Caco-2 (cell line): ENCODE measurements around the gene DDX51. TPM values are rescaled to one million over a fixed set of nuclear protein-coding genes. Genes with fewer than 3 reads are reported as not detected.
A peak's percentile ranks its signal among the peaks of the same experiment; 100 is the strongest.

Experiments used
- BruUV-seq: library from RNA; stranded (reverse); fragments of 400-500 nt; replicated peaks from 2 replicates; lab custom pipeline; 2021; lab: Mats Ljungman, UMichigan
- CTCF ChIA-PET: fragments of 300-600 bp; sonication (Branson Sonifier 250); formaldehyde crosslinking; loops from one replicate; lab custom pipeline; 2022; ENCODE audit warnings: antibody characterized with exemption; lab: Charles Lee
- POLR2A ChIA-PET: fragments of 300-600 bp; sonication (Branson Sonifier 250); formaldehyde crosslinking; loops from one replicate; lab custom pipeline; 2022; ENCODE audit warnings: antibody characterized with exemption; lab: Charles Lee
- DNase-seq, 2 experiments: peaks; one replicate each; pipeline versions ENCODE4 v3.0.0 to v3.0.0-alpha.2; 2020 to 2022
- H3K27me3 ChIP-seq: replicated peaks from 2 replicates; pipeline ENCODE4 v1.6.0; 2011; ENCODE audit warnings: low read length; ENCODE audit not compliant: control insufficient read depth, insufficient read depth
- H3K36me3 ChIP-seq: 2 replicates; pipeline ENCODE4 v1.5.1; 2011; ENCODE audit warnings: low read length; ENCODE audit not compliant: control insufficient read depth, insufficient read depth
- H3K4me1 ChIP-seq: fragments of 250-450 bp; sonication (Bioruptor Pico); 2 replicates; pipeline ENCODE4 v1.5.1; 2020; ENCODE audit warnings: mild to moderate bottlenecking
- H3K4me3 ChIP-seq: 2 replicates; pipeline ENCODE4 v1.5.1; 2011; ENCODE audit warnings: low read depth, mild to moderate bottlenecking, control low read depth, low read length
- H3K9me3 ChIP-seq: fragments of 250-450 bp; sonication (Bioruptor Pico); 2 replicates; pipeline ENCODE4 v1.5.1; 2020; ENCODE audit warnings: mild to moderate bottlenecking, moderate library complexity
- H3K27ac Mint-ChIP-seq: one replicate; pipeline ENCODE4 v1.8.0; 2022; ENCODE audit warnings: mixed read lengths; ENCODE audit not compliant: unreplicated experiment
- H3K27me3 Mint-ChIP-seq: one replicate; pipeline ENCODE4 v1.8.0; 2022; ENCODE audit warnings: mixed read lengths; ENCODE audit not compliant: insufficient read depth, unreplicated experiment
- H3K36me3 Mint-ChIP-seq: one replicate; pipeline ENCODE4 v1.8.0; 2022; ENCODE audit warnings: mild to moderate bottlenecking, mixed read lengths; ENCODE audit not compliant: insufficient read depth, unreplicated experiment
- H3K4me1 Mint-ChIP-seq: one replicate; pipeline ENCODE4 v1.8.0; 2022; ENCODE audit warnings: low read depth, mixed read lengths; ENCODE audit not compliant: unreplicated experiment
- H3K4me3 Mint-ChIP-seq: one replicate; pipeline ENCODE4 v1.8.0; 2022; ENCODE audit warnings: mild to moderate bottlenecking, moderate library complexity, mixed read lengths; ENCODE audit not compliant: unreplicated experiment
- H3K9me3 Mint-ChIP-seq: one replicate; pipeline ENCODE4 v1.8.0; 2022; ENCODE audit warnings: mixed read lengths; ENCODE audit not compliant: unreplicated experiment
- intact Hi-C: fragments of 100-400 bp; cut with micrococcal nuclease; formaldehyde crosslinking; loops from one replicate; pipeline ENCODE4 v1.10.0; 2022; ENCODE audit not compliant: unreplicated experiment
- total RNA-seq: library from RNA; stranded (reverse); gene quantifications from 2 replicates; pipeline ENCODE4 v1.2.3, GENCODE V29; 2022
- TF ChIP-seq, protein P1 (sequence below), 2 experiments: fragments of 200-600 bp in 1 of 2; IDR thresholded peaks; 1 replicate in 1 of 2; 2 replicates in 1 of 2; pipeline versions ENCODE4 v1.5.1 to v1.8.0; 2011 to 2022; ENCODE audit warnings: antibody characterized with exemption in 1 of 2, control low read depth in 1 of 2, inconsistent platforms in 1 of 2, low read depth in 1 of 2, low read length in 1 of 2, mild to moderate bottlenecking in 1 of 2, moderate library complexity in 1 of 2; ENCODE audit not compliant: insufficient read depth in 1 of 2, severe bottlenecking in 1 of 2, unreplicated experiment in 1 of 2

Gene DDX51
- total RNA-seq, 1 experiment from 2014 or later = 40.4 TPM

- TF ChIP-seq, protein P1, sequence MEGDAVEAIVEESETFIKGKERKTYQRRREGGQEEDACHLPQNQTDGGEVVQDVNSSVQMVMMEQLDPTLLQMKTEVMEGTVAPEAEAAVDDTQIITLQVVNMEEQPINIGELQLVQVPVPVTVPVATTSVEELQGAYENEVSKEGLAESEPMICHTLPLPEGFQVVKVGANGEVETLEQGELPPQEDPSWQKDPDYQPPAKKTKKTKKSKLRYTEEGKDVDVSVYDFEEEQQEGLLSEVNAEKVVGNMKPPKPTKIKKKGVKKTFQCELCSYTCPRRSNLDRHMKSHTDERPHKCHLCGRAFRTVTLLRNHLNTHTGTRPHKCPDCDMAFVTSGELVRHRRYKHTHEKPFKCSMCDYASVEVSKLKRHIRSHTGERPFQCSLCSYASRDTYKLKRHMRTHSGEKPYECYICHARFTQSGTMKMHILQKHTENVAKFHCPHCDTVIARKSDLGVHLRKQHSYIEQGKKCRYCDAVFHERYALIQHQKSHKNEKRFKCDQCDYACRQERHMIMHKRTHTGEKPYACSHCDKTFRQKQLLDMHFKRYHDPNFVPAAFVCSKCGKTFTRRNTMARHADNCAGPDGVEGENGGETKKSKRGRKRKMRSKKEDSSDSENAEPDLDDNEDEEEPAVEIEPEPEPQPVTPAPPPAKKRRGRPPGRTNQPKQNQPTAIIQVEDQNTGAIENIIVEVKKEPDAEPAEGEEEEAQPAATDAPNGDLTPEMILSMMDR (IDR thresholded peaks at IDR 0.05; ENCODE audit: insufficient read depth in 1 of 2, low read depth in 1 of 2, low read length in 1 of 2, severe bottlenecking in 1 of 2, unreplicated experiment in 1 of 2) = no peak
- H3K4me1 Mint-ChIP-seq = peaks cover 6% of the 10 kb centered on the region
- POLR2A ChIA-PET = no interaction called here
Observed at GRCh38 chr12:132178801-132179401, 34.8 kb upstream of the DDX51 start.

DNA sequence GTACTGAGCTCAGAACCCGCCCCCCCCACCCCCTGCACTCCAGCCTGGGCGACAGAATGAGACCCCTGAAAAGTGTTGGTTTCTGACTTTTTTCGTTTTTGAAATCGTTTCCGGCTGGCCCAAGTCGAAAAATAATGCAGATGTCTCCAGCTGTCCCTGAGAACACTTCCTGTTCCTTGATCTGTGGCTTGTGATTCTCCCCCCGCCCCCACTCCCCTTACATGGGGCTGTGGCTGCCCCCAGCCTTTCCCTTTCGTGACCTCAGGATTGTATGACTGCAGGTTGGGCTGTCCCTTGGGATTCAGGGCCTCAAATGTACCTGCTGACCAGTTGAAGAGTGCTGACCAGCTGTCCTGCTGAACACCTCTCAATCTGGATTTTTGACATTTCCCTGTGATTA is 34.2 kb upstream of the DDX51 start:
- TF ChIP-seq, protein P1 (IDR thresholded peaks at IDR 0.05; ENCODE audit: insufficient read depth in 1 of 2, low read depth in 1 of 2, low read length in 1 of 2, severe bottlenecking in 1 of 2, unreplicated experiment in 1 of 2) = no peak
- no peak for DNase-seq
- POLR2A ChIA-PET = no interaction called here
- peak overlapping the region; percentile 66 for H3K4me3 Mint-ChIP-seq
- CTCF ChIA-PET = interaction anchor here (0.8 to 1.5 kb wide), 3 partner anchors 11 to 24 kb away, joined by 3 to 6 read pairs (median 5); no protein-coding TSS in a partner anchor
- 0 out of 2 replicates have a peak overlapping the region, but pooled peaks have one; percentile 10 for H3K4me3 ChIP-seq
- peaks cover 5% of the 10 kb centered on the region for H3K36me3 Mint-ChIP-seq
- intact Hi-C loops = no loop called here
- H3K9me3 ChIP-seq = no peaks in the 10 kb centered on the region
- peaks cover 6% of the 10 kb centered on the region for H3K4me1 Mint-ChIP-seq
- H3K27ac Mint-ChIP-seq = no peak overlapping the region
- H3K36me3 ChIP-seq = no peaks in the 10 kb centered on the region
- no peaks in the 10 kb centered on the region for H3K27me3 ChIP-seq
- no peaks in the 10 kb centered on the region for H3K9me3 Mint-ChIP-seq
- peaks cover 11% of the 10 kb centered on the region for H3K4me1 ChIP-seq
- peaks cover 15% of the 10 kb centered on the region for H3K27me3 Mint-ChIP-seq
- BruUV-seq = no TSS peak

More at GRCh38 chr12:132178801-132179401, 34.8 kb upstream of the DDX51 start:
- peaks cover 15% of the 10 kb centered on the region for H3K27me3 Mint-ChIP-seq
- no peak for DNase-seq
- 0 out of 2 replicates have a peak overlapping the region, but pooled peaks have one; percentile 10 for H3K4me3 ChIP-seq
- intact Hi-C loops = no loop called here
- no peaks in the 10 kb centered on the region for H3K27me3 ChIP-seq
- BruUV-seq = no TSS peak
- no peaks in the 10 kb centered on the region for H3K9me3 ChIP-seq
- no peak overlapping the region for H3K27ac Mint-ChIP-seq
- H3K9me3 Mint-ChIP-seq = no peaks in the 10 kb centered on the region
- peaks cover 11% of the 10 kb centered on the region for H3K4me1 ChIP-seq
- peaks cover 5% of the 10 kb centered on the region for H3K36me3 Mint-ChIP-seq
- H3K36me3 ChIP-seq = no peaks in the 10 kb centered on the region
- H3K4me3 Mint-ChIP-seq = peak overlapping the region; percentile 66
- CTCF ChIA-PET = interaction anchor here (0.6 to 1.5 kb wide), 4 partner anchors 11 to 586 kb away, joined by 3 to 6 read pairs (median 6); no protein-coding TSS in a partner anchor

DNA sequence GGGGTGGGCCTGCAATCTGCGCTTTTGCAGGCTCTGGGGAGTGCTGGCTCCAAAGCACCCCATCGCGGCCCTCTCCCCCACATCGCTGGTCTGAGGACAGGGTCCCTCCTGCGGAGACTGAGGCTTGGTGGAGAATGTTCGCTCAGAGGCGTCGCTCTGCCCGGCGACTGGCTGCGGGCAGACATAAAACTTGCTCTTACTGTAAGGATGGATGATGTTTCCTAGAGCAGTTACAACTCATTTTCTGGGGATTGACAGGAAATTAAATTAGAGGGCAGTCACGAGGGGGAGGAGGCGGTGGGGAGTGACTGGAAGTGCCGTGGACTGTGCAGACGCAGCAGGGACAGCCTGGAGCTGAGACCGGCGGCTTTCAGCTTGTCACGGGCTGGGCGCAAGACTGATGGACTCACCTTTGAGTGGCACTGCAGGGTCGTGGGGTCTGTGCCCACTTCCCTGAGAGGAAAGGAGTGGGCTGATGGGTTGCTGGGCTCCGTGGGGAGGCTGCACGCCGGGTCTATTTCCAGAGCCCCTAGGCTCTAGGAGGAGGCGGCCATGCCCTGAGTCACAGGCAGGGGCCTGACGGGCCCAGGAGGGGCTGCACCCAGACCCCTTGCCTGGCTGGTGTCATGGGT is 32.9 kb upstream of the DDX51 start:
- no peak overlapping the region for H3K4me3 ChIP-seq
- TF ChIP-seq, protein P1 (IDR thresholded peaks at IDR 0.05; ENCODE audit: insufficient read depth in 1 of 2, low read depth in 1 of 2, low read length in 1 of 2, severe bottlenecking in 1 of 2, unreplicated experiment in 1 of 2) = no peak
- Mint-ChIP-seq H3K4me3 (no peak overlapping the region), H3K4me1 (peaks cover 6% of the 10 kb centered on the region), H3K27me3 (peaks cover 12% of the 10 kb centered on the region), H3K36me3 (peaks cover 5% of the 10 kb centered on the region), H3K27ac (no peak overlapping the region), H3K9me3 (no peaks in the 10 kb centered on the region)
- intact Hi-C loops = no loop called here
- ChIA-PET CTCF (no interaction called here), POLR2A (no interaction called here)
- no TSS peak for BruUV-seq
- H3K36me3 ChIP-seq = no peaks in the 10 kb centered on the region
- no peaks in the 10 kb centered on the region for H3K27me3 ChIP-seq
- DNase-seq = no peak
- H3K9me3 ChIP-seq = no peaks in the 10 kb centered on the region
- peaks cover 11% of the 10 kb centered on the region for H3K4me1 ChIP-seq
